Amniotic epithelial cell (primary cell): ENCODE data around the gene BRF1.

Experiments used
- DNase-seq: peaks from one replicate; pipeline ENCODE4 v3.0.0-alpha.2; 2010; ENCODE audit warnings: low read depth

BRF1 gene

GRCh38 chr14:105228562-105228961 is 72.2 kb downstream of the BRF1 start:
- DNase-seq = no peak

DNA sequence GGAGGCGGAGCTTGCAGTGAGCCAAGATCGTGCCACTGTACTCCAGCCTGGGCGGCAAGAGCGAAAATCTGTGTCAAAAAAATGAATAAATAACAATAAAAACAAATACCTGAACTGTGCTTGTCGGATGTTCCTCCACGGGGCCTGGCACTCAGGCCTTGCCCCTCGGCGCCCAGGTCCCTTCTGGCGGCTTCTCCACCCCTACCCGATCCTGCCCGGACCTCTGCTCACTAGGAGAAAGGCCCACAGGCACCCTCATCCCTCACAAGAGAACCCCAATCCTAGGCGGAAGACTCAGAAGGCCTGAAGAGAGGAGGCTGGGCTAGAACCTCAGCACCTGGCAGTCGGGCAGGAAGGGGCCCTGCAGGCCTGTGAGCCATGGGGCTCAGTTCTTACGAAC is 73.5 kb downstream of the BRF1 start:
- DNase-seq = no peak

GRCh38 chr14:105226198-105226597 is 74.6 kb downstream of the BRF1 start:
- DNase-seq = no peak

DNA sequence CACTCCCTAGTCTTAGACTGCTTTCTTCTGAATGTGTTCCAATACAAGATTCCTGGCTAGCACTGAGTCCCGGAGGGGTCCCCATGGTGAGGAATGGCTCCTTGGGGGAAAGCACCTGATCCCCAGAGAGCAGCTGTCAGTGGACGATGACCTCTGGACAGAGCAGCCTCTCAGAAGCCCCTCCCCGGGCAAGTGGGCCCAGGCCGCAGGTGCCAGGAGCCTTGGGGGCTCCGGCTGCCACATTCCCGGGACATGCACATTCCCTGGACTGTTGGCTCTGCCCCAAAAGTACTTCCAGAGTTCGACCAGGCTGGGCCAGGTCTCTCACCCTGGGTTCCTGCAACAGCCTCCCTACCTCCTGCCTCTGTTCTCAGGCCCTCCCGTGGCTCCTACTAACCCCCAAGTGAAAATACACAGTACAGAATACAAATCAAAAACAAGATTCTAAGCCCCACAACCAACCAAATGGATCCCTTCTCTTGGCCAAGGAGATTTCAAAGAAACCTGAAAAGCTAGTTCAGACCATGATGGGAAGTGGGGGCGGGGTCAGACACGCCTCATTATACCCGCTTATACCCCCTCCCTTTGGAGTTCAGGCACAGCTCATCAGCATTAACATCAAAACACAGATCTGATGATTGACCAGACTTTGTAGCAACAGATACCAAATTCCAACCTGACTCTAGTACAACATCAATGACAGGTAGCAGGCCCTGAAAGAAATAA is 75.8 kb downstream of the BRF1 start:
- DNase-seq = no peak

DNA sequence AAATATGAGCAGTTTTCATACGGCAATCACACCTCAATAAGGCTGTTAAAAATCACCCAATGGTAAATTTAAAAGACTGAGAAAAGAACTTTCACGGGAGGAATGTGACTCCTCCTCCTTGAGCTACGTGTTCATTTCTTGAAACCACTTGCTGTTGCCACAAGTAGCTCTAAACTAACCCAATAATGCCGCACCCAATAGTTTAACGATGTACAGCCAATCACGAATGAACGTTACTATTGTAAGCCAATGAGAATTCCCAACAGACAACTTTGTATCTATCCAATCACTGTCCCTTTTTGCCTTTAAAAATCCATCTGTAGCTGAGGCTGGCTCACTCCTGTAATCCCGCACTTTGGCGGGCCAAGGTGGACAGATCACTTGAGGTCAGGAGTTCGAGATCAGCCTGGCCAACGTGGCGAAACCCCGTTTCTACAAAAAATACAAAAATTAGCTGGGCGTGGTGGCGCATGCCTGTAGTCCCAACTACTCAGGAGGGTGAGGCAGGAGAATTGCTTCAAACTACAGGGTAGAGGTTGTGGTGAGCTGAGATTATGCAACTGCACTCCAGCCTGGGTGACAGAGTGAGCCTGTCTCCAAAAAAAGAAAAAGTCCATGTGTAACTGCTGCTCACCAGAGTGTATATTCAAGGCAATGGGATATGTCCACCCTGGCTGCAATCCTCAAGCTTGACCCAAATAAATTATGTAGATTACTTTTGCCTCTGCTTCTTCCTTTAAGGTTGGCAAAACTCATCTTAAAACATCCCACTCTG is 76.8 kb downstream of the BRF1 start:
- no peak for DNase-seq

DNA sequence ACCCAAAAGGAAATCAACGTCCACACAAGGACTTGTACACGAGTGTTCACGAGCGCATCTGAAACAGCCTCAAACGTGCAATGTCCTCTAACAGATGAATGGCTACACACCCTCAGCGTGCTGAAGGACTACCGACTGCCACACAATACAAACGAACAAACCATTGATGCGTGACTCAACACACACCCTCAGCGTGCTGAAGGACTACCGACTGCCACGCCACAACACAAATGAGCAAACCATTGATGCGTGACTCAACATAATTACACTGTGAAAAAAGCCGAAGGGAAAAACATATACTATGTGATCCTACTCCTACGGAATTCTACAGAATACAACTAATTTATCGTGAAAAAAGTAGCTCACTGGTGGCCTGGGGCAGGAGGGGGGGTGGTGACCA is 77.5 kb downstream of the BRF1 start:
- DNase-seq = no peak

- no peak for DNase-seq
Measured at GRCh38 chr14:105221598-105222178, 79.1 kb downstream of the BRF1 start.

GRCh38 chr14:105220699-105221597 is 79.9 kb downstream of the BRF1 start:
- DNase-seq = no peak

- DNase-seq = no peak
Measured at GRCh38 chr14:105219753-105220152, 81.0 kb downstream of the BRF1 start.

GRCh38 chr14:105219043-105219612 is 81.7 kb downstream of the BRF1 start:
- DNase-seq = no peak

DNA sequence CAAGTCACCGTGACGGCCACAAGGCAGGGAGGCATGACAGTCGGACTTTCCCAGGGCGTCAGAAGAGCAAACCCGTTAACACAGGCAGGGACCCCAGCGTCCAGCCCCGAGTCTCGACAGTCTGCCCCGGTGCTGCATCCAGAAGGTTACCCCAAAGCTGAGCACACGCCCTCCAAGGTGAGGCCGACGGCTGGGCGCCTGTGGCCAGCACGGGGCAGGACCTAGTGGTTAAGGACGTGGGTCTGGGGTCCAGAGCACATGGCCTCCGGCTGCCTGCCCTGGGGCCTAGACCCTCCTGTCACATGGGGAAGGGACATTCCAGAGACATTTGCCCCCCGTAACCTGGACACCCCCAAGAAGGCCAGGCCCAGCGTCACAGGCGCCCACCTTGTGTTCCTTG is 82.2 kb downstream of the BRF1 start:
- DNase-seq = no peak

DNA sequence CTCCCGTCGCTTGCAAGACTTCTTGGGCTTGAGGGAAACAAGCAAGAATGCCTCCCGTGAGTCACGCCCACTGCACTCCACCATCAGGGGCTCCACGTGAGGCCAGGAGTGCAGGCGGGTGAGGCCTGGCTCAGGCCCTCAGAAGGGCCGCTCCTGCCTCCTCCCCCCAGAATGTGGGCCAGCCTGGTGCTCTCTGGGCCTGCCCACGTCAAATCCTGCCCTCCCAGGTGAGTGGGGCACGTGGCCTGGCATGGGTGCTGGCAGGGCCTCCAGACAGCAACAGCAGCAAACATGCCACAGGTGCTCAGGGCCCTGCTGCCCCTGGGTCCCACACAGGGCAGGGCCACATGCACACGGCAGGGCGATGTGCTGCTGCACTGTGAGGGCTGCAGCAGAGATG is 83.0 kb downstream of the BRF1 start:
- DNase-seq = no peak

- no peak for DNase-seq
Measured at GRCh38 chr14:105216490-105217247, 84.1 kb downstream of the BRF1 start.

GRCh38 chr14:105215602-105216001 is 85.2 kb downstream of the BRF1 start:
- no peak for DNase-seq

- DNase-seq = no peak
Measured at GRCh38 chr14:105214324-105214915, 86.4 kb downstream of the BRF1 start.

GRCh38 chr14:105213361-105213760 is 87.4 kb downstream of the BRF1 start:
- no peak for DNase-seq

GRCh38 chr14:105212541-105213300 is 88.1 kb downstream of the BRF1 start:
- no peak for DNase-seq

DNA sequence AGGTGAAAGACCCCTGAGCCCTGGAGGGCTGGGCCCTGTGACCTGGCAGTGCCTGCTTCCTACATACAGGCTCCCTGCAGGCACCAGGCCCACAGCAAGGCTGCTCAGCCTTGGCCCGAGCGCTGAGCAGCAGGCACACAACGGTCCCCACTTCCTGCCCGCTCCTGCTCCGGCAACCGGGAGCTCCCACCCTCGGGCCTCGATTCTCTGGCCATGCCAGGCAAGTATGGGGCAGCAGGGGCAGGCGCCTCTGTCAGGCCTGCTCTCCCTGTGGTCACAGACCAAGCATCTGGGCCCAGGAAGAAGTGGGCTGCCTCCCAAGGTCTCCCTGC is 89.1 kb downstream of the BRF1 start:
- no peak for DNase-seq

DNA sequence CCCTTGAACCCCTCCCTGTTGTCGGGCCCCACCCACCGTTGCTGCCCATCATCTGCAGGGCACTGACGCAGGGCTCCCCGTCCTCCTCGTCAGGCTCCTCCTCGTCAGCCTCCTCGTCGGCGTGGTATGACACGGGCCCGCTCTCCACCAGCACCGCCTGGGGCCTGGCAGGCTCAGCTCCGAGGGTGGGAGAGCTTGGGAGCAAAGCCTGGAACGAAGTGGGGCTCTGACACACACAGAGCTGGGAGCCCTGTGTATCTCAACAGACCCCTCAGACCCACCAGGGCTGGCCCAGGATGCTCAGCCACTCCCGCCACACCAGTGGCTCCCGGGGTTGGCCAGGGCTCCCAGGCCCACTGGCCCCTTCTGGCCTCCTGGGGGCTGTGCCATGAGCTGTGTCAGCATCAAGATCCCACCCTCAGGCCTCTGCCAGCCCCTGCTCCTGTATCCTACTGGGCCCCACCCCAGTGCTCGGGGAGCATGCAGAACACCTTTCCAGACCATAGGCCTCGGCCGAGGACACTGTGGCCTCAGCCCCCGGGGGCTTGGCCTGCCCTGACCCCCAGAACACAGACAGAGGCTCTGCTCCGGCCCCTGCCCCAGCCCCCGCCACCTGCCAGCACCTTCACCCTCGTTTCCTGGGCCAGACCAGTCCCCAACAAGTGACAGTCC is 89.6 kb downstream of the BRF1 start:
- DNase-seq = no peak
